ENCODE results near the gene TANK.

DNA sequence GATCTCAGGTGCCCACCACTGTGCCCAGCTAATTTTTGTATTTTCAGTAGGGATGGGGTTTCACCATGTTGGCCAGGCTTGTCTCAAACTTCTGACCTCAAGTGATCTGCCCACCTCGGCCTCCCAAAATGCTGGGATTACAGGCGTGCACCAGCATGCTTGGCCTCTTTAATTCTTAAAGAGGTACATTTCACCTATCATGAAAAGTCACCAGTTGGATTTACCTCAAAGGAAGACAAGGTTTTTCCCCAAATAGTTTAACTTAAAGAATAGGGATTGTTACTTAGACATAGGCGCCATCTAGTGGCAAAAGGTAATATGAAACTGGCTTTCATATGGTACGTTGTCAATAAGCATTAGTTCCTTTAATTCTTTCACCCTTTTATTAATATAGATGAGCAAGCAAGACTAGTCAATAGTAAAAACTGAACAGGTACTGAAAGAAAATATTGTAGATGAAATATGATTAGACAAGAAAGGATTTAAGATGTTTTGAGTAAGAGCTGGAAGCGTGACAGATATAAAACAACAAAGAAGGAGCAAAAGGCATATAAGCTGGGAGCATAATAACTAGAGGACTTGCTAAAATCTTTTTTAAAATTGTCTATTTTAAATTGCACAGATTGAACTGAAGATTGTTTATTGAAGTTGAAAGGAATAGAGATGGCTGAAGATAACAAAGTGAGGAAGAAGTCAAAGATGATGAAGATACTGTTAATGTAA lies 113.0 kb downstream of the TANK start:
- TF ChIP-seq, protein P1, sequence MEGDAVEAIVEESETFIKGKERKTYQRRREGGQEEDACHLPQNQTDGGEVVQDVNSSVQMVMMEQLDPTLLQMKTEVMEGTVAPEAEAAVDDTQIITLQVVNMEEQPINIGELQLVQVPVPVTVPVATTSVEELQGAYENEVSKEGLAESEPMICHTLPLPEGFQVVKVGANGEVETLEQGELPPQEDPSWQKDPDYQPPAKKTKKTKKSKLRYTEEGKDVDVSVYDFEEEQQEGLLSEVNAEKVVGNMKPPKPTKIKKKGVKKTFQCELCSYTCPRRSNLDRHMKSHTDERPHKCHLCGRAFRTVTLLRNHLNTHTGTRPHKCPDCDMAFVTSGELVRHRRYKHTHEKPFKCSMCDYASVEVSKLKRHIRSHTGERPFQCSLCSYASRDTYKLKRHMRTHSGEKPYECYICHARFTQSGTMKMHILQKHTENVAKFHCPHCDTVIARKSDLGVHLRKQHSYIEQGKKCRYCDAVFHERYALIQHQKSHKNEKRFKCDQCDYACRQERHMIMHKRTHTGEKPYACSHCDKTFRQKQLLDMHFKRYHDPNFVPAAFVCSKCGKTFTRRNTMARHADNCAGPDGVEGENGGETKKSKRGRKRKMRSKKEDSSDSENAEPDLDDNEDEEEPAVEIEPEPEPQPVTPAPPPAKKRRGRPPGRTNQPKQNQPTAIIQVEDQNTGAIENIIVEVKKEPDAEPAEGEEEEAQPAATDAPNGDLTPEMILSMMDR (IDR thresholded peaks at IDR 0.05; ENCODE audit: low read depth, low read length, missing input control): peak; percentile 70
- TF ChIP-seq HNF4G (IDR thresholded peaks at IDR 0.05) (no peak), TAF1 (conservative IDR thresholded peaks at IDR 0.05) (no peak), GABPA (IDR thresholded peaks at IDR 0.05 in 1 of 2, conservative IDR thresholded peaks at IDR 0.05 in 1 of 2) (no peak), RAD21 (IDR thresholded peaks at IDR 0.05) (peak; percentile 88 to 91), EGR1 (IDR thresholded peaks at IDR 0.05; ENCODE audit: low read depth in 2 of 2) (no peak), SP1 (IDR thresholded peaks at IDR 0.05) (no peak), JUND (IDR thresholded peaks at IDR 0.05) (no peak), NR2F2 (IDR thresholded peaks at IDR 0.05) (no peak)
- TF ChIP-seq, protein P2, sequence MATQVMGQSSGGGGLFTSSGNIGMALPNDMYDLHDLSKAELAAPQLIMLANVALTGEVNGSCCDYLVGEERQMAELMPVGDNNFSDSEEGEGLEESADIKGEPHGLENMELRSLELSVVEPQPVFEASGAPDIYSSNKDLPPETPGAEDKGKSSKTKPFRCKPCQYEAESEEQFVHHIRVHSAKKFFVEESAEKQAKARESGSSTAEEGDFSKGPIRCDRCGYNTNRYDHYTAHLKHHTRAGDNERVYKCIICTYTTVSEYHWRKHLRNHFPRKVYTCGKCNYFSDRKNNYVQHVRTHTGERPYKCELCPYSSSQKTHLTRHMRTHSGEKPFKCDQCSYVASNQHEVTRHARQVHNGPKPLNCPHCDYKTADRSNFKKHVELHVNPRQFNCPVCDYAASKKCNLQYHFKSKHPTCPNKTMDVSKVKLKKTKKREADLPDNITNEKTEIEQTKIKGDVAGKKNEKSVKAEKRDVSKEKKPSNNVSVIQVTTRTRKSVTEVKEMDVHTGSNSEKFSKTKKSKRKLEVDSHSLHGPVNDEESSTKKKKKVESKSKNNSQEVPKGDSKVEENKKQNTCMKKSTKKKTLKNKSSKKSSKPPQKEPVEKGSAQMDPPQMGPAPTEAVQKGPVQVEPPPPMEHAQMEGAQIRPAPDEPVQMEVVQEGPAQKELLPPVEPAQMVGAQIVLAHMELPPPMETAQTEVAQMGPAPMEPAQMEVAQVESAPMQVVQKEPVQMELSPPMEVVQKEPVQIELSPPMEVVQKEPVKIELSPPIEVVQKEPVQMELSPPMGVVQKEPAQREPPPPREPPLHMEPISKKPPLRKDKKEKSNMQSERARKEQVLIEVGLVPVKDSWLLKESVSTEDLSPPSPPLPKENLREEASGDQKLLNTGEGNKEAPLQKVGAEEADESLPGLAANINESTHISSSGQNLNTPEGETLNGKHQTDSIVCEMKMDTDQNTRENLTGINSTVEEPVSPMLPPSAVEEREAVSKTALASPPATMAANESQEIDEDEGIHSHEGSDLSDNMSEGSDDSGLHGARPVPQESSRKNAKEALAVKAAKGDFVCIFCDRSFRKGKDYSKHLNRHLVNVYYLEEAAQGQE (IDR thresholded peaks at IDR 0.05): no peak
- TF ChIP-seq, protein P3, sequence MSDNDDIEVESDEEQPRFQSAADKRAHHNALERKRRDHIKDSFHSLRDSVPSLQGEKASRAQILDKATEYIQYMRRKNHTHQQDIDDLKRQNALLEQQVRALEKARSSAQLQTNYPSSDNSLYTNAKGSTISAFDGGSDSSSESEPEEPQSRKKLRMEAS (IDR thresholded peaks at IDR 0.05): no peak
- TF ChIP-seq, protein P4, sequence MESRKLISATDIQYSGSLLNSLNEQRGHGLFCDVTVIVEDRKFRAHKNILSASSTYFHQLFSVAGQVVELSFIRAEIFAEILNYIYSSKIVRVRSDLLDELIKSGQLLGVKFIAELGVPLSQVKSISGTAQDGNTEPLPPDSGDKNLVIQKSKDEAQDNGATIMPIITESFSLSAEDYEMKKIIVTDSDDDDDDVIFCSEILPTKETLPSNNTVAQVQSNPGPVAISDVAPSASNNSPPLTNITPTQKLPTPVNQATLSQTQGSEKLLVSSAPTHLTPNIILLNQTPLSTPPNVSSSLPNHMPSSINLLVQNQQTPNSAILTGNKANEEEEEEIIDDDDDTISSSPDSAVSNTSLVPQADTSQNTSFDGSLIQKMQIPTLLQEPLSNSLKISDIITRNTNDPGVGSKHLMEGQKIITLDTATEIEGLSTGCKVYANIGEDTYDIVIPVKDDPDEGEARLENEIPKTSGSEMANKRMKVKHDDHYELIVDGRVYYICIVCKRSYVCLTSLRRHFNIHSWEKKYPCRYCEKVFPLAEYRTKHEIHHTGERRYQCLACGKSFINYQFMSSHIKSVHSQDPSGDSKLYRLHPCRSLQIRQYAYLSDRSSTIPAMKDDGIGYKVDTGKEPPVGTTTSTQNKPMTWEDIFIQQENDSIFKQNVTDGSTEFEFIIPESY (IDR thresholded peaks at IDR 0.05): no peak
